ENCODE data around the gene PCSK7. TPM values are rescaled to one million over a fixed set of nuclear protein-coding genes. Genes with fewer than 3 reads are reported as not detected.

The PCSK7 gene
- total RNA-seq, 4 donors from 2014 or later: 28.7 to 53.3 (median 45.0) TPM

GRCh38 chr11:117219995-117220394, 11.9 kb downstream of the PCSK7 start:
- no peaks in the 10 kb centered on the region for H3K9me3 ChIP-seq
- TF ChIP-seq CTCF (IDR thresholded peaks at IDR 0.05): no peak
- no peak for TF ChIP-seq POLR2A (IDR thresholded peaks at IDR 0.05)
- intact Hi-C loops (cut with DNase I): no loop called here
- DNase-seq: no peak
- no peaks in the 10 kb centered on the region for H3K27me3 ChIP-seq
- H3K36me3 ChIP-seq: peaks cover 20 to 99% (median 34%) of the 10 kb centered on the region in 3 donors
- H3K4me1 ChIP-seq: peaks cover 9 to 71% (median 34%) of the 10 kb centered on the region in 3 donors
- WGBS, 2 donors: 87 to 97% methylated on average over 4 of the region's 4 CpGs
- H3K27ac ChIP-seq: peak overlapping the region; percentile 72 to 93 (median 84)
- no peak overlapping the region for H3K4me3 ChIP-seq

- H3K4me1 ChIP-seq: peaks cover 9 to 71% (median 34%) of the 10 kb centered on the region in 3 donors
- TF ChIP-seq CTCF (IDR thresholded peaks at IDR 0.05) (no peak), POLR2A (IDR thresholded peaks at IDR 0.05) (no peak)
- 82 to 90% methylated on average over 1 of the region's 8 CpGs for WGBS, 2 donors
- no peaks in the 10 kb centered on the region for H3K27me3 ChIP-seq
- no peak for DNase-seq
- peaks cover 25 to 100% (median 30%) of the 10 kb centered on the region in 3 donors for H3K36me3 ChIP-seq
- no peak overlapping the region for H3K4me3 ChIP-seq
- no peaks in the 10 kb centered on the region for H3K9me3 ChIP-seq
- intact Hi-C loops (cut with DNase I): no loop called here
- peak overlapping the region; percentile 72 to 93 (median 84) for H3K27ac ChIP-seq
Observed at GRCh38 chr11:117219455-117219854, 12.4 kb downstream of the PCSK7 start.

- intact Hi-C loops (cut with DNase I): no loop called here
- Histone ChIP-seq H3K27ac (peak overlapping the region; percentile 72 to 93 (median 84)), H3K36me3 (peaks cover 25 to 100% (median 29%) of the 10 kb centered on the region in 3 donors), H3K9me3 (no peaks in the 10 kb centered on the region), H3K4me3 (no peak overlapping the region), H3K4me1 (peaks cover 9 to 71% (median 34%) of the 10 kb centered on the region in 3 donors), H3K27me3 (no peaks in the 10 kb centered on the region)
- 91 to 93% methylated on average over 4 to 8 of the region's 9 CpGs for WGBS, 2 donors
- no peak for DNase-seq
- TF ChIP-seq POLR2A (IDR thresholded peaks at IDR 0.05) (no peak), CTCF (IDR thresholded peaks at IDR 0.05) (no peak)
Observed at GRCh38 chr11:117219001-117219400, 12.9 kb downstream of the PCSK7 start.

GRCh38 chr11:117218133-117218915, 13.5 kb downstream of the PCSK7 start:
- H3K36me3 ChIP-seq: peaks cover 21 to 100% (median 27%) of the 10 kb centered on the region in 3 donors
- H3K27me3 ChIP-seq: no peaks in the 10 kb centered on the region
- no peaks in the 10 kb centered on the region for H3K9me3 ChIP-seq
- no peak for DNase-seq
- no peak for TF ChIP-seq POLR2A (IDR thresholded peaks at IDR 0.05)
- no peak for TF ChIP-seq CTCF (IDR thresholded peaks at IDR 0.05)
- peak overlapping the region in 2 of 4 donors; percentile 3 to 15 for H3K4me3 ChIP-seq
- intact Hi-C loops (cut with DNase I): no loop called here
- WGBS, 2 donors: 76 to 78% methylated on average over 6 to 15 of the region's 15 CpGs
- peaks cover 9 to 71% (median 34%) of the 10 kb centered on the region in 3 donors for H3K4me1 ChIP-seq
- H3K27ac ChIP-seq: peak overlapping the region; percentile 72 to 93 (median 84)
